CD14-positive monocyte (primary cell): ENCODE data around the gene PRRT3. TPM values are rescaled to one million over a fixed set of nuclear protein-coding genes. Genes with fewer than 3 reads are reported as not detected.

Experiments
- DNase-seq, 3 donors: peaks; one replicate each; pipeline ENCODE4 v3.0.0-alpha.2; 2011 to 2022
- H2AFZ ChIP-seq: 2 replicates; pipeline ENCODE4 v1.6.0; 2012; ENCODE audit warnings: mild to moderate bottlenecking, low read depth, low read length, inconsistent platforms; ENCODE audit not compliant: insufficient read depth, poor library complexity, severe bottlenecking
- H3K27ac ChIP-seq, 2 donors: 1 replicate in 1 of 2; 2 replicates in 1 of 2; pipeline ENCODE4 v1.5.1; 2012 to 2013; ENCODE audit warnings: low read length in 2 of 2, control low read depth in 1 of 2, inconsistent platforms in 1 of 2, low read depth in 1 of 2, mild to moderate bottlenecking in 1 of 2
- H3K27me3 ChIP-seq, 2 donors: one replicate each; pipeline versions ENCODE4 v1.6.0 to v1.6.1; 2011 to 2013; ENCODE audit warnings: low read length in 2 of 2; ENCODE audit not compliant: control insufficient read depth in 2 of 2, insufficient read depth in 2 of 2
- H3K36me3 ChIP-seq, 2 donors: replicated peaks in 1 of 2; 1 replicate in 1 of 2; 2 replicates in 1 of 2; pipeline versions ENCODE4 v1.5.1 to v1.6.1; 2012 to 2013; ENCODE audit warnings: low read length in 2 of 2, control low read depth in 1 of 2, inconsistent platforms in 1 of 2, mild to moderate bottlenecking in 1 of 2; ENCODE audit not compliant: insufficient read depth in 2 of 2, control insufficient read depth in 1 of 2
- H3K4me1 ChIP-seq, 2 donors: 1 replicate in 1 of 2; 2 replicates in 1 of 2; pipeline versions ENCODE4 v1.5.1 to v1.6.1; 2012 to 2013; ENCODE audit warnings: low read length in 2 of 2, control low read depth in 1 of 2, inconsistent platforms in 1 of 2, mild to moderate bottlenecking in 1 of 2, moderate library complexity in 1 of 2; ENCODE audit not compliant: insufficient read depth in 2 of 2, control insufficient read depth in 1 of 2
- H3K4me2 ChIP-seq: replicated peaks from 2 replicates; pipeline ENCODE3; 2012; ENCODE audit warnings: low read length, moderate library complexity, mild to moderate bottlenecking; ENCODE audit not compliant: poor library complexity, severe bottlenecking; ENCODE audit errors: extremely low read depth
- H3K4me3 ChIP-seq, 3 experiments: fragments of 200-600 bp in 1 of 3; sonication (generic) in 1 of 3; replicated peaks in 1 of 3; 1 replicate in 2 of 3; 2 replicates in 1 of 3; pipeline ENCODE4 v1.5.1; 2011 to 2013; ENCODE audit warnings: low read length in 3 of 3, mild to moderate bottlenecking in 3 of 3, control low read depth in 2 of 3, low read depth in 2 of 3, inconsistent platforms in 1 of 3, moderate library complexity in 1 of 3
- H3K79me2 ChIP-seq: 2 replicates; pipeline ENCODE4 v1.6.0; 2012; ENCODE audit warnings: mild to moderate bottlenecking, control low read depth, inconsistent platforms, low read length, moderate library complexity; ENCODE audit not compliant: insufficient read depth
- H3K9ac ChIP-seq: 2 replicates; pipeline ENCODE4 v1.6.0; 2017; ENCODE audit warnings: low read length, mild to moderate bottlenecking; ENCODE audit not compliant: insufficient read depth, poor library complexity, severe bottlenecking
- H3K9me3 ChIP-seq, 2 donors: replicated peaks in 1 of 2; 1 replicate in 1 of 2; 2 replicates in 1 of 2; pipeline versions ENCODE4 v1.5.1 to v1.6.1; 2012 to 2013; ENCODE audit warnings: low read length in 2 of 2, control low read depth in 1 of 2; ENCODE audit not compliant: control insufficient read depth in 1 of 2, insufficient read depth in 1 of 2
- H4K20me1 ChIP-seq: 2 replicates; pipeline ENCODE4 v1.6.0; 2012; ENCODE audit warnings: mild to moderate bottlenecking, low read length, control low read depth, moderate library complexity; ENCODE audit not compliant: insufficient read depth
- H3K27ac Mint-ChIP-seq, 7 donors: one replicate each; pipeline ENCODE4 v1.8.0; 2020; ENCODE audit warnings: mild to moderate bottlenecking in 7 of 7, mixed read lengths in 7 of 7, moderate library complexity in 6 of 7, inconsistent platforms in 2 of 7
- H3K27me3 Mint-ChIP-seq, 3 donors: one replicate each; pipeline ENCODE4 v1.8.0; 2021 to 2022; ENCODE audit warnings: low read depth in 3 of 3, mild to moderate bottlenecking in 3 of 3, mixed read lengths in 3 of 3, moderate library complexity in 3 of 3, inconsistent platforms in 1 of 3
- H3K36me3 Mint-ChIP-seq, 2 donors: one replicate each; pipeline ENCODE4 v1.8.0; 2020; ENCODE audit warnings: mixed read lengths in 2 of 2, inconsistent platforms in 1 of 2, mild to moderate bottlenecking in 1 of 2
- H3K4me1 Mint-ChIP-seq: one replicate; pipeline ENCODE4 v1.8.0; 2020; ENCODE audit warnings: mild to moderate bottlenecking, mixed read lengths
- H3K4me3 Mint-ChIP-seq, 2 donors: one replicate each; pipeline ENCODE4 v1.8.0; 2020; ENCODE audit warnings: mild to moderate bottlenecking in 2 of 2, mixed read lengths in 2 of 2, moderate library complexity in 1 of 2
- H3K9me3 Mint-ChIP-seq, 7 donors: one replicate each; pipeline ENCODE4 v1.8.0; 2020 to 2022; ENCODE audit warnings: mixed read lengths in 7 of 7, mild to moderate bottlenecking in 6 of 7, moderate library complexity in 6 of 7, inconsistent platforms in 2 of 7
- WGBS: methylation state at CpG from one replicate; pipeline ENCODE4 v1.1.5; 2013; ENCODE audit warnings: missing lambda C conversion rate; ENCODE audit not compliant: insufficient coverage; 5-methylcytosine and 5-hydroxymethylcytosine counted together
- intact Hi-C, 2 donors: fragments of 100-400 bp; cut with micrococcal nuclease; formaldehyde crosslinking; loops; one replicate each; pipeline versions ENCODE4 v1.15.0 to v1.15.1; 2023
- polyA plus RNA-seq, 3 donors: library from polyadenylated mRNA; depleted of rRNA in 1 of 3; unstranded in 2 of 3; stranded (reverse) in 1 of 3; fragments of 300-500 nt in 2 of 3; fragments of >200 nt in 1 of 3; fragmentation: Illumina TruSeq in 2 of 3; gene quantifications; 1 replicate in 2 of 3; 2 replicates in 1 of 3; pipeline ENCODE4 v1.2.3, GENCODE V29; 2012 to 2021
- TF ChIP-seq, protein P1 (sequence below): fragments of 200-600 bp; IDR thresholded peaks from one replicate; pipeline ENCODE4 v1.8.0; 2022; ENCODE audit warnings: antibody characterized with exemption, mild to moderate bottlenecking

The PRRT3 gene
- polyA plus RNA-seq, 3 donors: 0.11 to 0.57 (median 0.31) TPM

DNA sequence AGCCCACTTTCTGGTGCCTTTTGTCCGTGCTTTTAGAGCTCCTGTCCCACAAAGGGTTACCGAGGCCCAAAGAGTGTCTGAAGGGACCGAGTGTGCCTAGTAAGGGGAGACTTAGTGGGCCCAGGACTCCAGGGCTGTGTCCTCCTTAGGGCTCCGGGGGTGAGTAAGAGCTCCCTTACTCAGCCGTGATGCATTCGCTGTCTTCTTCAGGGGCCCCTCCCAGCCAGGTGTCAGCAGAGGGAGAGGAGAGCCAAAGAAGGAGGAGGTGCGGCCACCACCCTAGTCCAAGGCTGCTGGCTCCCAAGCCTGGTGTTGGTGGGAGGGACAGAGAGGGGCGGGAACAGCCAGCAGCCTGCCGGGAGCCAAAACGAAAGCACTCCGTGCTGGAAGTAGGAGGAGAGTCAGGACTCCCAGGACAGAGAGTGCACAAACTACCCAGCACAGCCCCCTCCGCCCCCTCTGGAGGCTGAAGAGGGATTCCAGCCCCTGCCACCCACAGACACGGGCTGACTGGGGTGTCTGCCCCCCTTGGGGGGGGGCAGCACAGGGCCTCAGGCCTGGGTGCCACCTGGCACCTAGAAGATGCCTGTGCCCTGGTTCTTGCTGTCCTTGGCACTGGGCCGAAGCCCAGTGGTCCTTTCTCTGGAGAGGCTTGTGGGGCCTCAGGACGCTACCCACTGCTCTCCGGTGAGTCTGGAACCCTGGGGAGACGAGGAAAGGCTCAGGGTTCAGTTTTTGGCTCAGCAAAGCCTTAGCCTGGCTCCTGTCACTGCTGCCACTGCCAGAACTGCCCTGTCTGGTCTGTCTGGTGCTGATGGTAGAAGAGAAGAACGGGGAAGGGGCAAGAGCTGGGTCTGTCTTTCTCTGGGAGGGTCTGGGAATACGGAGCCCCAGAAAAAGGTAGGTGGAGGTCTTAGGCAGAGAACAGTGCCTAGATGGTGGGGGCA is 35.2 kb downstream of the PRRT3 start, which contains the start of gene IL17RC:
IL17RC (plus strand) TSS at position 365 of the 947 bp plus-strand sequence; CDS start at position 583, 218 bp downstream.
- no peaks in the 10 kb centered on the region for H3K36me3 Mint-ChIP-seq
- intact Hi-C loops: no loop called here
- peak within 1 kb of the TSS; percentile 92 for H3K4me2 ChIP-seq
- H3K4me1 ChIP-seq: peaks cover 32 to 44% of the 10 kb centered on the region in 2 donors
- no peaks in the 10 kb centered on the region for H3K9me3 Mint-ChIP-seq
- DNase-seq: peak; percentile 9 to 52 (median 28)
- peak within 1 kb of the TSS in 6 of 7 donors; percentile 48 to 77 (median 64) for H3K27ac Mint-ChIP-seq
- H3K27me3 ChIP-seq: no peaks in the 10 kb centered on the region
- H3K9ac ChIP-seq: peak within 1 kb of the TSS; percentile 60
- H3K79me2 ChIP-seq: no peaks in the 10 kb centered on the region
- no peaks in the 10 kb centered on the region for H3K9me3 ChIP-seq
- H3K27ac ChIP-seq: peak within 1 kb of the TSS; percentile 33 to 64
- peak within 1 kb of the TSS; percentile 83 to 91 for H3K4me3 Mint-ChIP-seq
- peaks cover 0 to 3% (median 0%) of the 10 kb centered on the region in 3 donors for H3K27me3 Mint-ChIP-seq
- H2AFZ ChIP-seq: peak within 1 kb of the TSS; percentile 90
- no peaks in the 10 kb centered on the region for H3K36me3 ChIP-seq
- peak within 1 kb of the TSS; percentile 53 to 78 (median 59) for H3K4me3 ChIP-seq
- H4K20me1 ChIP-seq: no peaks in the 10 kb centered on the region
- TF ChIP-seq, protein P1, sequence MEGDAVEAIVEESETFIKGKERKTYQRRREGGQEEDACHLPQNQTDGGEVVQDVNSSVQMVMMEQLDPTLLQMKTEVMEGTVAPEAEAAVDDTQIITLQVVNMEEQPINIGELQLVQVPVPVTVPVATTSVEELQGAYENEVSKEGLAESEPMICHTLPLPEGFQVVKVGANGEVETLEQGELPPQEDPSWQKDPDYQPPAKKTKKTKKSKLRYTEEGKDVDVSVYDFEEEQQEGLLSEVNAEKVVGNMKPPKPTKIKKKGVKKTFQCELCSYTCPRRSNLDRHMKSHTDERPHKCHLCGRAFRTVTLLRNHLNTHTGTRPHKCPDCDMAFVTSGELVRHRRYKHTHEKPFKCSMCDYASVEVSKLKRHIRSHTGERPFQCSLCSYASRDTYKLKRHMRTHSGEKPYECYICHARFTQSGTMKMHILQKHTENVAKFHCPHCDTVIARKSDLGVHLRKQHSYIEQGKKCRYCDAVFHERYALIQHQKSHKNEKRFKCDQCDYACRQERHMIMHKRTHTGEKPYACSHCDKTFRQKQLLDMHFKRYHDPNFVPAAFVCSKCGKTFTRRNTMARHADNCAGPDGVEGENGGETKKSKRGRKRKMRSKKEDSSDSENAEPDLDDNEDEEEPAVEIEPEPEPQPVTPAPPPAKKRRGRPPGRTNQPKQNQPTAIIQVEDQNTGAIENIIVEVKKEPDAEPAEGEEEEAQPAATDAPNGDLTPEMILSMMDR: no peak
- peaks cover 40% of the 10 kb centered on the region for H3K4me1 Mint-ChIP-seq
- WGBS: 29% methylated on average over 10 of the region's 19 CpGs

GRCh38 chr3:9916346-9916733 is 35.9 kb downstream of the PRRT3 start:
- TF ChIP-seq, protein P1: no peak
- Mint-ChIP-seq H3K4me3 (peak overlapping the region; percentile 83 to 91), H3K27me3 (peaks cover 0 to 3% (median 0%) of the 10 kb centered on the region in 3 donors), H3K27ac (peak overlapping the region in 2 of 7 donors; percentile 47 to 56), H3K9me3 (no peaks in the 10 kb centered on the region), H3K4me1 (peaks cover 47% of the 10 kb centered on the region), H3K36me3 (no peaks in the 10 kb centered on the region)
- Histone ChIP-seq H3K27me3 (no peaks in the 10 kb centered on the region), H3K4me3 (peak overlapping the region; percentile 39 to 78 (median 44)), H3K4me1 (peaks cover 35 to 50% of the 10 kb centered on the region in 2 donors), H4K20me1 (no peaks in the 10 kb centered on the region), H3K9ac (peak overlapping the region; percentile 56), H2AFZ (peak overlapping the region; percentile 86), H3K4me2 (peak overlapping the region; percentile 92), H3K79me2 (no peaks in the 10 kb centered on the region), H3K27ac (peak overlapping the region; percentile 33 to 61), H3K9me3 (no peaks in the 10 kb centered on the region), H3K36me3 (no peaks in the 10 kb centered on the region)
- no CpG with 5 or more reads among the region's 7 CpGs for WGBS
- no peak for DNase-seq
- intact Hi-C loops: no loop called here
